T follicular helper cell (primary cell): Measurements from ENCODE around the gene MAP2K5.

Experiments
- DNase-seq: peaks from one replicate; pipeline ENCODE4 v3.0.0-alpha.2; 2020; ENCODE audit warnings: low read depth

Gene MAP2K5

DNA sequence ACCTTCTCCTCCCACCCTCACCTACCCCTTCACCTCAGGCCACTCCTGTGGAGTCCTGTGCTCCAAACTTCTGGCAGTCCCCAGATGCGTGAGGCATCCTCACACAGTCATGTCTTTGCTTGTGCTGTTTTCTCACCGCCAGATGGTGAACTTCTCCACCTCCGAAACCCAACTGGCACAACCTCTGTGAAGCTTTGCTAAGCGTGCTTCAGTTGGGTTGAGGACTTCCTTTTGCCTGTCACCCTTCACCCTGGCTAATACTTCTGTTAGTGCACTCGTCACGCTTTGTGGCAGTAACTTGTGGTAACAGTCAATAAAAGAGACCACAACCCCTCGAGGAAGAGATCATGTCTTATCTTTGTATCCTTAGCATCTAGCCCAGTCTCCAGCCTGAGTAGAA is 240.8 kb downstream of the MAP2K5 start:
- DNase-seq: peak; percentile 51

DNA sequence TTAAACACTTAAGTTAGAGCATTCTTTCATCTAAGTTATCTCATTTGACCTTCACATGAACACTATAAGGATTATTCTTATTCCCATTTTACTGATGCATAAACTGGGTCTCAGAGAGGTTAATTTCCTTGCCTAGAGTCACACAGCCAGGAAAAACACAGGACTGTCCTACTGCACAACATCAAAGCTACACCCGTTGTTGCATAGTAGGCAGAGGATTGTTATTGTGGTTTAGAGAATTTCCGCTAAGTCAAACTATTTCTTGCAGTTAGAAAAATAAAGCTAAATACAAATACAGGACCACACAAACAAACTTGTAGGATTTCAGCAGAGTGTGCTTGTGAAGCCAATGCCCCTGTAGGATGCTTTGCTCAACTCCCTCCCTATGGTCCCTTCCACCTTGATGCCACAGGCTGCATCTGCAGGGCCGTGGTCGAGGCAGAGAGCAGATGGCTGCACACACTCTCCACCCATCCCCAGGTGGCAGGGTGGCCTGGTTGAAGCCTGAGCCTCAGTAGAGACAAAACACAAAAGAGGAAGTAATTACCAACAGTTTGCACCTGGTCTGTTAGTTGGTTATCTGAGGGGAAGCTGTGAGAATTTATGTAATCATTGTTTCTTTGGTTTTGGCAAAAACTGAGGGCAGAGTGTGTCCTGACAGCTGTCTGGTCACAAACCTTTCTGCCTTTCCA is 241.7 kb downstream of the MAP2K5 start:
- DNase-seq: no peak

DNA sequence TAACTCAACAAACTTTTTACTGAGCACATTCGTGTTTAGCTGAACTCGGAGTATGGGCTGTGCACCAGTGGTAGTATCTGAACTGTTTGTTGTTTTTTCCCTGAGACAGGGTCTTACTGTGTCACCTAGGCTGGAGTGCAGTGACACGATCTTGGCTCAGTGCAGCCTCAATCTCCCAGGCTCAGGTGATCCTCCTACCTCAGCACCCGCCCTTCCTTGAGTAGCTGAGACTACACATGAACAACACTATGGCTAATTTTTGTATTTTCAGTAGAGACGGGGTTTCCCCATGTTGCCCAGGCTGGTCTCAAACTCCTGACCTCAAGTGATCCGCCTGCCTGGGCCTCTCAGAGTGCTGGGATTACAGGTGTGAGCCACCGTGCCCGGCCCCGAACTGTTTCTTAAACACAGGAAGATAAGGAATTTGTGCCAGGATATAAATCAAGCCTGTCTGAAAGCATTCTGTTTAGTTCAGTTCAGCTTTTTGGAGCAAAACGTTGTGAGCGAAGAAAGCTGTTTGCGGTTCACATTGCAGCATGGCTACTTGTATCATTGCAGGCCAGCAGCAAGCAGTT is 242.4 kb downstream of the MAP2K5 start:
- DNase-seq: no peak

DNA sequence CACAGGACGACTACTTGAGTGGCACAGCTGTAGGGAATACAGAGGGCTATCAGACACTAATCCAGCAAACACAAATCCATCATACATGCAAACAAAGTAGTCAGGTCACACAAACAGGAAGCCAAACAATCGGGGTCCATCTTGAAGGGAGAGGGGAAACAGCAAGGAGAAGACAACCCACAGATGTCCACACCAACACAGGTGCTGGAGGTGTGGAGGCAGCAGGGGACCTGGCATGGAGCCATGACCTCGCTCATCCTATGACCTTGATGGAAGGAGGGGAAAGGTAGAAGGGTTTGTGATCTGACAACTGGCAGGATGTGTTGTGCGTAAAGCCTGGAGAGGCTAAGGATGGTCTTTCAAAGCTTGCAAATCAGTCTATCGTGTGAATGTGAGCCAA is 242.9 kb downstream of the MAP2K5 start:
- DNase-seq: no peak

DNA sequence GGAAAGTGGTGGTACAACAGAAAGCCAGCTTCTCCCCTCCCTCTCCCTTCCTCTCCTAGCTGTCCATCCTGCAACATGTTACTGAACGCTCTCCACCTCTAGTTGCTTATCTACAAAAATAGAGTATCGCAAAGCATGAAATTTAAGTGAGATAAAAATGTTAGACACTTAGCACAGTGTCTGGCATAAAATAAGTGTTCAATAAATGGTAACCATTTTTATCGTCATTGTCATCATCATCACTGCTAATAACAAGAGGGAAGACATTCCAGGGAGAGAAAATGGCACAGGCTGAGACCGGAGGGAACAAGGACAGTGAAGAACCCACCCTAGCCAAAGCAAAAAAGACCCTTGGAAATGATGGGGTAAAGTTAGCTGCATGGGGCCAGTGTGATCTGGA is 244.1 kb downstream of the MAP2K5 start:
- DNase-seq: no peak

DNA sequence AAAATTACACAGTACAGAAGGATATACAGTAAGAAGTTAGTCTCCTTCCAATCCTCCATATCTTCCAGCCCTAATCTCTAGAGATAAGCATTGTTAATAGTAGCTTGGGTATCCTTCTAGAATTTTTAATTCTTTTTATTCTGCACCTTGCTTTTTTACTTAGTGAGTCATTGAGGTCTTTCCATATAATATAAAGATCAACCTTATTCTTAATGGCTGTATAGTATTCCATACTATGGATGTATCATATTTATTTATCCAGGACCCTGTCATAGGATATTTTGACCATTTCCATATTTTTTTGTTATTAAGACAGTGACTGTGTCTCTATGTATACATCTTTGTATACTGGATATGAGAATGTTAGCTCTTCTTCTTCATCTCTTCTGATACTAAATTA is 246.5 kb downstream of the MAP2K5 start:
- DNase-seq: no peak

DNA sequence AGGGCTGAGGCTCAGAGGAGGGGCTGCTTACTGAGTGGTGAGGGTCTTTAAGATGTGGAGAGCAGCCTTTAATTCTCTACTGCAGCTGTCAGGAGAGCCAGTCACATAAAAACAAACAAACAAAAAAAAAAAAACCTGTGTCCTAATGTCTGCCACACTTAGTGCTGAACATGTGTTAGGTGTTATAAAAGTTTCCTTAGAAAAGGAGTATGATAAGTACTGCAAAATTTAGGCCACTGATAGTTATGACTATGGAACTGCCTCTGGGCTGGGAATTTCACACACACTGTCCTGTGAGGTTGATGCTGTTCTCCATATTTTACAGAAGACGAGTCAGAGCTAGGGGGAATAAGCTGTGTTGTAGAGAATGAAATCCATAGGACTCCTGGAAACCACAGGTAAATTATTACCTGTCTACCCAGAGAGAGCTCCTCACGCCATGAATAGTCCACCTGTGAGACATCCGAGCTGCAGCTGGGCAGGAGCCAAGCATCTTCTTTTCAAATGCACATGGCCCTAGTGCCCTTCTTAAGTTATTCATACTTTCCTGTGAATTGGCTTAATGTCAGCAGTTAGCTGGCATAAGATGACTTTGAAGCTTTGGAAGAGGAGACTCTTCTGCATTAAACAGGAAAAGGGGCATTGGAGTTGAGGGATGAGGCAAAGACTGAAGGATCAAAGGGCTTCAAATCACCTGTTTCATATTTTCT is 248.3 kb downstream of the MAP2K5 start:
- no peak for DNase-seq

DNA sequence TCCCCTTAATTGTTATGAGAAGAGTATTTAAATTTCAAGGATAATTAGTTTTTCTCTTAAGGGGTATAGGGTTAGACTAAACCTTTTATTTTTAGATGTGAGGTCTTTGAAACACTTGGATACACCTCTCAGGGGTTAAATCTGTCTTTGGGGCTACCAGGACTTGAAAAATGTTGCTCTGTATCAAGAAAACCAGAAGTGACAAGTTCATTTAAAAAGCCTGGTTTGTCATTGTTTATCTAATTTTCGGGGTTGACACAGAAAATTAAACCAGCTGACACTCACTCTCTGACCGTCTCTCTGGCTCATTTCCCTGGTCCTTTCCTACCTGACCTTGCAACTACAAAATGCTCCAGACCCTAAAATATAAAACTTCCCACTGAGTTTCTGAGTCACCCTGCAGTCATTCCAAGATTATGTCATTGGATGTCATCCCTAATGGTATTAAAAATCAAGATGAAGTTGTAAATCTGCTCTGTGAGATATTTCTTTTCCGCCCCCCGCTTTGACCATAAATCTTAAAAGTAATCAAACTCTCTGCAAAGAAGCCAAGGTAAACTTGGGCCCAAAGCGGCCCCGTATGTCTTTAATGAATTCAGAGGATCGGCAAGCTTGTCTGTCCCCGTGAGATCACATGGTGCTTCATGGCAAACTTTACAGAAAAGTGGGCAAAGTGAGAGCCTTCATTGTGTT is 249.9 kb downstream of the MAP2K5 start:
- no peak for DNase-seq

DNA sequence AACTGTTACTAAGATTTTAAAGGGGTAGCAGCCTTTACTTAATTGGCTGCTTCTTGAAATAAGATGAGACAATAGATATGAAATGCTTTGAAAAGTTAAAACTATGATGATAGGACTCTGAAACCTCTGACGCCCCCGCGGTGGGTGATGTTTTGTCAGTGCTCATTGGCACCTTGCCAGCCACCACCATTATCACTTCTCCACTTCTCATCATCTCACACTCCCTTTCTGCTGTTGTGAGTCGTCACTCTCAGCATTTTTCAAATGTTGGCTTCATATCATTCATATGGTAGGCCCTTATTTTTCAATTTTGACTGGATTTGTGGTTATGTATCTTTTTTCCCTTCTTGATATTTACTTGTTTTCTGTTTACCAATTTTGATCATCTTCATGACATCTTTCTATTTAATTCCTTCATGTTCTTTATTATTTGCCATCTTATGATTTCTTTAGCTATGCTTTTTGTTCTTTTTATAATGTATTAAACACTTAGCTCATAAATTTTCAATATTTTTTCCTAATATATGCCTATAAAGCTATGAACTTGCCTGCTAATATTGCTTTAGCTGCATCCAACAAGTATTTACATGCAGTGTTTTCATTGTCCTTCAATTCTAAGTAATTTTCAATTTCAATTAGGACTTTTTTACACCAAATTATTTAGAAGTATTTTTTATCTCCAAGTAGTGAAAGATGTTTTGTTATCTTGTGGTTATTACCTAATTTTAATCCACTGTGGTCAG is 252.5 kb downstream of the MAP2K5 start:
- DNase-seq: no peak

DNA sequence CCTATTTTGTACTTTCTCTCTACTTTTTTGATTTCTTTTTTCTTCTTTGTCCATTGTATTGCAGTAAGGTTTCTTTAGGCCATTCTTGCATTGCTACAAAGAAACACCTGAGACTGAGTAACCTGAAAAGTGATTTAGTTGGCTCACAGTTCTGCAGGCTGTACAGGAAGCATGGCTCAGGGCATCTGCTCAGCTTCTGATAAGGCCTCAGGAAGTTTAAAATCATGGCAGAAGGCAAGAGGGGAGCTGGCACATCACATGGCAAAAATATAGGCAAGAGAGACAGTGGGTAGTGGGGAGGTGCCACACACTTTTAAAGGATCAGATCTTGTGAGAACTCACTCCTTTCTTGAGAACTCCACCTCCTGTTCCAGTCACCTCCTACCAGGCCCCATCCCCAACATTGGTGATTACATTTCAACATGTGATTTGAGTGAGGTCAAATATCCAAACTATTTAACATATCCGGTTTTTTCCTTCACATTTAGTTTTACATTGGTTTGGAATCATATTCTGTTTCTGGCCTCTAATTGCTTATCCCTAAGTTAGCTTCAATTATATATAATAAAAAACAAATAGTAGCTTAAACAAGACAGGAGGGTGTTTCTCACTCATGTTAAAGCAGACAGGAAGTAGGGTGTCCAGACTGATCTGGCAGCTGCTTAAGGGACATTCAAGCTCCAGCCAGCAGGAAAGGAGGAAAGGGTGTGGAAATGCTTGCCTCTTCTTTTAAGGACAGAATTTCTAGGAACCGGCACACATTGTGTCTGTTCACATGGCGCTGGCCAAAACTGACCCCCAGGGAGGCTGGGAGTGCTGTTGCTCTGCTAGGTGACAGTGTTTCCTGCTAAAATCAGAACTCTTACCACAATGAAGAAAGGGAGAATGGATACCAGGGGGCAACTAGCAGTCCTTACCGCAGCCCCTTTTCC is 254.0 kb downstream of the MAP2K5 start:
- no peak for DNase-seq

DNA sequence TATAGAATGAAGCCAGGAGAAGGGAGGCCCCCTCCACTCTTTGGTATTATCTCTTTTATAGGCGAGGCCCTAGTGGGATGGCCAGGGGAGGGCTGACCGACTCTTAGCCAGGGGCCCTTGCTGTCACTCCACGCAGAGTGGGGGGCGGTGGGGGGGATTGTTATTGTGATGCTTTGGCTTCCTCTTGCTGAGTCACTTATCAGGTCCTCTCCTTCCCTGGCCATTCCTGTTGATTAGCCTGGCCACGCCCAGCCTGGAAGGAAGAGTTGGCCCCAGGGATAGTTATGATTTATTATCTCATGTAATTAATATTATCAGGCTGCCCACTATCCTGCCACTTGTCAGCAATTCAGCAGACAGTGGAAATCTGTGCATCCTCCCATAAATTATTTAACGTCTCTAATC is 257.3 kb downstream of the MAP2K5 start:
- no peak for DNase-seq

DNA sequence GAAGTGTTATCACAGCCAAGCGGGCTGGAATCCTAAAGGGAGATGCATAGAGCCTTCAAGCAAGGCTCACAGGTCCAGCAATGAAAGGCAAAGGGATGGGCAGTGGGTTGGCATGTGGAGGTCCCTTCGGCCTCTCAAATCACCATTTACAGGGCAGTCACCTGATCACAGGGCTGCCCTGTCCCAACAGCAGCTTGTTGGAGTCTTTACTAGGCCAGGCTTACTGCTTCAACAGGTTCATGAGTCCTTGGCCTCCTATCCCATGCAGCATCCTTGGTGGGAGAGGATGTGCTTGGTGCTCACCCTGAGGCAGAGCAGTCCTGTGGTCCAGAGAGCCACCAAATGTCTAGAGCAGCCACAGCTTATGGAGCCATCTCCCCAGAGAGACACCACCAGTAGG is 258.6 kb downstream of the MAP2K5 start:
- DNase-seq: no peak

DNA sequence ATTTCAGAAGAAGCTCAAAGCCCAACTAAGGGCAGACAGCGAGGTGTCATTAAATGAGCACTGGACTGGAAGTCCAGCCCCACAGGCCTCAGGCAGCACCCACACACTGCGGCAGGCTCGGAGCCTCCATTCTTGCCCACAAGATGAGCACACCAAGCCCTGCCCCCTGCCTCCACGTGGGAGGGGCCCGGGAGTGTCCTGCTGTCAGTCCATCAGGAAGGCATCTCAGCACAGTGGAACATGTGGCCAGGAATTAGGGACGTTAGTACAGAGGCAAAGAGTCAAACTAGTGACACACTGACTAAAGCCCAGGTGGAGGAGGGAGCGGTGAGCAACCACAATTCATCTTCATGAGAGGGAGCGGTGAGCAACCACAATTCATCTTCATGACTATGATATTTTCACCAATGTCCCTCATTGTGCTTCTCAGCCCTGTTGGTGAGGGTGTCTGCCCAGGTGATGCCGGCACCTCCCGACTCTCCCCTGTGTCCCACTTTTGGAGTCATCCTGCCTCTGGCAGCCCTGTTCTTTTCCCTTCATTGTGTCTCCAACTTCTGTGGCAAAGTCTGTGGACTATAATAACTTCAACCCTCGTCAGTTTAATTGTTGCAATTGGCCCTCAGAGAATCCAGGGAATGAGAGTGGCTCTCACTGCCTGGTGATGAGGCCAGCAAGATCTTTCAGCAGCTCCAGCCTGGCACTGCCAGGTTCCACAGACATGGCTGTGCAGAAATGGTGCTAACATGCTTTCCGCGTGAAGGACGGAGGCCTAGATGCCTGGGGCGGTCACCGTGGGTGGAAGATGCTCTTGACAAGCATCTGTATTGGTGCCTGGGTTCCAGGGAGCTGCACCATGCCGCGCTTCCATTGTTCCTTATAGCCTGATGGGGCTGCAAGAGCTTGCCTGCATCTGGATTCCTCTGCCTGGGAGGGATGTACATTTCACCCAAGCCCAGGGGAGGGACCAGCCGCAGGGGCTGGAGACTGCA is 259.7 kb downstream of the MAP2K5 start:
- DNase-seq: no peak

DNA sequence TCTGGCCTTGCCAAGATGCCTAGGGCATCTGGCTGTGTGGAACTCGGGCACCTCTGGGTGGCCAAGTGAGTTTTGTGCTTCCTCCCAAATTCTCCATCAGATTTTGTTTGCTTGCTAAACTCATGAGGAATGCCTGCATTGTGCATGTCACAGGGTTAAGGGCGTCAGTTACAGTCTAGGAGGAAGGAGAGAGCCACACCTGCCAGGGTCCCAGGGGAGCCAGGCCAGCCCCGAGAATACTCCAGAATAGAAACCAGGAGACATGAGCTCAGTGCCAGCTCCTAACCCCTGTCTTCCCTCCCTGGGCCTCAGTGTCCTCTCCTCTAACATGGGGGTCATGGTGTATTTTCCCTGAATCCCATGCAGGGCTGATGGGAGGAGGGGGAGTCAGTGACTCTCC is 260.8 kb downstream of the MAP2K5 start:
- DNase-seq: no peak

DNA sequence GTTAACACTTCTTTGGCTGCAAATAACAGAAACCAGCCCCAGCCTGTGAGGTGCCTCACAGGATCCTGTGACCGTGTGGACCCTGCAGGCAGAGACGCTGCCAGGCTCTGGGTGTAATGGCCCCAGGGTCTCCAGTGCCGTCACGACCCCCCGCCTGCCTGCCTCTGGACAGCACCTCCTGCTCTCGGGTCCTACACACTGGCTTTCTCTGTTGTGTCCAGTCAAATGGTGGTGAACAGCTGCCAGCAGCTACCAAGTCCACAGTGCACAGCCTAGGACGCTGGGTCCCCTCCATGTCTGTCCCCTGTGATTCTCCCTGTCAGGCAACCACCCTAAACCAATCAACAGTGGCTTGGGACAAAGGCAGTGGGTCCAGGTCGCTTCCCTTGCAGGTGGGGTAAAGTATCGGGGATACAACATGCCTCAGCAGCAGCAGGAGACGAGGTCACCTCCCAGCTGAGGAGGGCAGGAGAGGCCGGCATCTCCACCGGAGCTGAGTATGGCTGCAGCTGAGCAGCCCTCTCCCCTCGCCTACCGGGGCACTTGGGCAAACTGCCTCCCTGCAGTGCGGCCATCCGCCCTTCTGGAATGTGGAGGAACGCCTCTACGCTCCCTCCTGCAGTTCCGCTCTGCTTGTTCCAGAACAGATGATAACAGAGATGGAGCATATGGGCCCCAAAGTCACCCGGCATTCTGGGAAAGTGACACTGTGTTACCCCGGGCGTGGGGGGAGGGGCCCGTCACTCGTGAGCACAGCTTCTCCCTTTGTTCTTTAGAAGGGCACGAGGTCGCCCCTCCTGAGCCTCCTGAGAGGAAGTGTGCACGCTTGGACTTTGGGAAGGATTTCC is 261.7 kb downstream of the MAP2K5 start:
- no peak for DNase-seq

DNA sequence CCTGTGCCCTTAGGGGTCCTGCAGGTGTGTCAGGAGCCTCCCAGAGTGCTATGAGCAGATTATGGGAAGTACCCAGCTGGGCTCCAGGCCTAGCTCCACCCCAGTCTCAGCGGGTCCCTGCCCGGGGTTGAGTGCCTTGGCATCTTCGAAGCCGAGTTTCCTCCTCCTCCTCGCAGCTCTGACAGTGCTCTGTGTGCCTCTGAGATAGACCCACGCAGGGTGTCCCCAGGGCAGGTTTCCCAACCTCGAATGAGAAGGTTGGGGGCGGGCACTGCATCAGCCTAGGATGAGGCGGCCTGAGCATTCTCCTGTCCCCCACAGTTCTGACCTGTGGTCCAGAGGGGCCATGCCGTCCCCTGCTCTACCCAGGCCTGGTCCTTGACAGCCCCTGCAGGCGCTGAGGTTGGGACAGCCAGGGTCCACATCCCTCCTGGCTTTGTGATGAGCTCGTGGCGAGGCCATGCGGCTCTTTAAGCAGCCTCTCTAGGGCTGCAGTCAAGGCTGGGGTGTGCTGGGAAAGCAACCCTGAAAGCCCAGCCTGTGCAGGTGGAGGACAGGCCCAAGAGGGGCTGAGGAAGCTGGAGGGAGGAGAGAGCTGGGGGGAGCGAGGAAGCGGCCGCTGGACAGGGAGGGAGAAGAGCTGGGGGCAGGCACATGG is 262.6 kb downstream of the MAP2K5 start:
- DNase-seq: no peak

DNA sequence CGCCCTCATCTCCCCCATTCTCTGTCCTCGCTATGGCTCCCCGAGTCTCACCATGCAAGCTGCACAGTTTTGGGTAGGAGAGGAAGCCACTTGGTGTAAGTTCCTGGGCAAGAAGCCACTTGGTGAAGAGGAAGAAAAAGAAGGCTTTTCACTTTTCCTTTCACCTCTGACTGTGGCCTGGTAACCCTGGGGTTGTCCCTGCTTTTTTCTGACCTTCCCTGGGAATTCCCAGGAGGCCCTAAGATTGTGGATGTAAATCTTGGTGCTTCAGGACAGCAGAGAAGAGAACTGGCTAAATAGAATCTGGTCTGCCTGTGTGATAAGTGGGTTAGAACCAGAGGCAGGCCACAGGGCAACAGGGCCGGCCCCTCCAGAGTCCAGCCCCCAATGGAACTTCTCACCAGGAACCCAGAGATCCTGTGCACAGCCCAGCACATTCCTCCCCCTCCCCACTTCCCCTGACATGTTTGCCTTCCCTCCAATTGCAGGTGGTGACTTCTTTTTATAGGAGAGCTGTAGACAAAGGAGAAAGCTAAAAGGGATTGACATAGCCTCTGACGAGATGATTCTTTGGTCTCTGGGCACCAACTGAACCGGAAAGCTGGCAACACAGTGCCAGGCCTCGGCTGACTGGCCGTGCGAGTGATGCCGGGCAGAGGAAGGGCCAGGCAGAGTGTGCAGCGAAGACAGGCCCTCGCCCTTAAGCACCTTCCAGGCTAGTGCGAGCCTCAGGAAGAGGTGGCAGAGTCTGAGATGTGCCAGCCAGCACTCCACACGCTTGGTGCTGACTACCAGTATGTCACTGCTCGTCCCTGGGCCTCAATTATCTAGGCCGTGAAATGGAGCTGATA is 263.4 kb downstream of the MAP2K5 start:
- no peak for DNase-seq
